T47D (cell line): ENCODE data around the gene NVL.

ENCODE experiments used
- DNase-seq, 2 experiments: peaks; one replicate each; pipeline versions ENCODE4 v3.0.0 to v3.0.0-alpha.2; 2011 to 2012; ENCODE audit warnings: low read depth in 1 of 2, low spot score in 1 of 2
- JUND ChIP-seq: IDR thresholded peaks from 2 replicates; pipeline ENCODE4 v1.6.1; 2012; ENCODE audit warnings: low read depth
- in situ Hi-C: cut with HindIII; loops from 2 replicates; pipeline ENCODE4 v1.10.0; 2016; ENCODE audit warnings: low sequenced_read_pairs, low pct_unique_long_range_greater_than_20kb

NVL gene

DNA sequence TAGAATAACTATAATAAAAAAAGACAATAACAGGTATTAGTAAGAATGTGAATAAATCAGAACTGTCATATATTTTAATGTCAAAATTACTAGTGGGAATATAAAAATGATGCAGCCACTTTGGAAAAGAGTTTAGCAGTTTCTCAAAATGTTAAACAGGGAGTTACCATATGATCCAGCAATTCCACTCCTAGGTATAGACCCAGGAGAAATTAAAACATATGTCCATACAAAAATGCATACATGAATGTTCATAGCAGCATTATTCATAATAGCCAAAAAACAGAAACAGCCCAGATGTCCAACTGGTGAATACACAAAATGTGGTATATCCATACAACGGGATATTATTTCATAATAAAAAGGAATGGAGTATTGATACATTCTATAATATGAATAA is 71.6 kb downstream of the NVL start:
- no peak for TF ChIP-seq JUND
- no peak for DNase-seq
- in situ Hi-C loops: no loop called here

DNA sequence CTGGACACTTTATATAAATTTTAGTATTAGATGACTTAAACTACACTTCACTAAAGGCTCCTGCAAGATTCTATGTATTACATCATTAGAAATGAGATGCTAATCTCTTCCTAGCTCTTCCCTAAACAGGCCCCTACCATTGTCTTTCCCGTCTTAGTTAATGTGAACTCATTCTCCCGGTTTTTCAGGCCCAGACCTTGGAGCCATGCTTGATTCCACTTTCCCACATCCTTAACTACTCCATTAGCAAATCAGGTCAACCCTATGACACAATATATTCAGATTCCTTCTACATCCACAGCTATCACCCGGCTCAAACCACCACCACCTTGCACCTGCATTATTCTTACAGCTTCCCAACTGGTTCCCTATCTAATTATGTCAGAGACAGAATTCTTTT is 73.3 kb downstream of the NVL start:
- TF ChIP-seq JUND: no peak
- in situ Hi-C loops: no loop called here
- DNase-seq: peak in 1 of 2 experiments; percentile 58

DNA sequence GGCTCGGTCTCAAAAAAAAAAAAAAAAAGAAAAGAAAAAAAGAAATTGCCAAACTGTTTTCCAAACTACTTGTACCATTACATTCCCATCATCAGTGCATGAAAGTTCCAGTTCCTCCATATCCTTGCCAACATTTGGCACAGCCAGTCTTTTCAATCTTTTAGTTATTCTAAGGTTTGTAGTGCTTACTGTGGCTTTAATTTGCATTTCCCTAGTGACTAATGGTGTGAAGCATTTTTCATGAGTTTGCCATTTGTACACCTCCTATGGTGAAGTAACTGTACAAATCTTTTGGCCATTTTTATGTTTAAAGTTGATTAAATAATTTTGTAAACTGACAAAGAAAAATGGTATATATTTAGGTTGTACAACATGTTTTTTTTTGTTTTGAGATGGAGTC is 76.3 kb downstream of the NVL start:
- in situ Hi-C loops: no loop called here
- no peak for DNase-seq
- TF ChIP-seq JUND: no peak

DNA sequence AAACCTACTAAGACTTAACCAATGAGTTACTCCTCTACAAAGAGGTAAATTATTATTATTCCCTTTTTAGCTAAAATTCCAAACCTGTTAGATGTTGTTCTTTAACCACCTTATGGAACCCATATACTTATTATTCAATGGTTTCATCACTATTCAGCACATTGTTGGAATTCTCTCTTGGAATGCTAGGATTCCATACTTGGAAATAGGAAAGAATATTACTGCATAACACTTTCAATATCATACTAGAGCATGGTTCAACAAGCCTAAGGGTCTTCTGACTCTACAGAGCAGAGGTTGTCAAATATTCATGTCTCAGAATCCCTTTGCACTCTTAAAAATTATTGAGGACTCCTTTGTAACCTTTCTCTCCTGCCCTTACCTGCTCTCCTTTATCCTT is 77.5 kb downstream of the NVL start:
- no peak for TF ChIP-seq JUND
- DNase-seq: no peak
- in situ Hi-C loops: no loop called here

DNA sequence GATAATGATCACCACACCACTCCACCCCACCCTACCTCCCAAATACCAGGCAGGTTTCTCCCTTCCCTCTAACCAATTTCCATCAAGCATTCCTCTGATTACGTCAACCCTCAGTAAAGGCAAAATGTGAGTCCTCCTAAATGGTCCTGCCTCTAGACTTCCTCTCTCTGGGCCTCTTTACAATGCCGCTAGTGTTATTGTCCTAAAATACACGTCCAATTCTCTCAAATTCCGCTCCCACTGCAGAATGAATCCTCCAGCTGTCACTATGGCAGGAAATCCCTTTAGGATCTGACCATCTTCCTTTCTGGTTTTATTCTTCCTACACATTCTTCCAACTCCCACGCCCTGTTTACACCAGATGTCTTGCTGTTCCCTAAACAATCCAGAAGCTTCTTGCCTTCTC is 78.2 kb downstream of the NVL start:
- in situ Hi-C loops: no loop called here
- TF ChIP-seq JUND: no peak
- DNase-seq: no peak

DNA sequence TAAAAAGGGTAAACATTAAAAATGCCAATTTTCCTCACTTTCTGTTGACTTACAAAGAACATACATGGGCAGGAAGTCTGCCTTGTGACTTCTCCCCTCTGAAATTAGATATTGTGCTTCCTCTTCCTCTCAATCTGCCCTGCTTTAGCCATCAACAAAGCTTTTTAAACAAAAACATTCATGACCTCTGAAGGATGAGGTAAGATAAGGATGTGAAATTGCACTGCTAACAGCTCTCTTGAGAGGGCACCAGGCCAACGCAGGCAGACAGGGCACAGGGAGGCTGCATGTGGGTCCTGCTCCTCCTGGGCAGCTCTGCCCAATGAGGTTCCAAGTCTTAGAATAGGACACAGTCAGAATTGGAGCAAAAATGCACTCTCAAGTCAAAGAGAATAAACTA is 84.8 kb downstream of the NVL start:
- TF ChIP-seq JUND: no peak

DNA sequence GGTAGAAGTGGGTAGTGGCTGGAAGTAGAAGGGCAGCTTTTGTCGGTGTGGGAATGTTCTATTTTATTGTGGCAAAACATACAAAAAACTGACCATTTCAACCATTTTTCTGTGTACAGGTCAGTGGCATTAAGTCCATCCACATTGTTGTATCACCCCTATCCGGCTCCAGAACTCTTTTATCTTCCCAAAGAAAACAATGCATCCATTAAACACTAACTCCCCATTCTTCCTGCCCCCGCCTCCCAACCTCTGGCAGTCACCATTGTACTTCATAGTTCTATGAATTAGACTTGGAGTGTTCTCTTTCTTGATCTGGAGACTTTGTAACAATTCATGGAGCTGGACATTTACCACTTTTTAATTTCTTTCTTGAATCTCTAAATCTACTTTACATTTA is 91.2 kb downstream of the NVL start:
- in situ Hi-C loops: no loop called here
- DNase-seq: no peak
- no peak for TF ChIP-seq JUND

More for the DNA sequence above, 84.8 kb downstream of the NVL start:
- in situ Hi-C loops: no loop called here
- no peak for DNase-seq

DNA sequence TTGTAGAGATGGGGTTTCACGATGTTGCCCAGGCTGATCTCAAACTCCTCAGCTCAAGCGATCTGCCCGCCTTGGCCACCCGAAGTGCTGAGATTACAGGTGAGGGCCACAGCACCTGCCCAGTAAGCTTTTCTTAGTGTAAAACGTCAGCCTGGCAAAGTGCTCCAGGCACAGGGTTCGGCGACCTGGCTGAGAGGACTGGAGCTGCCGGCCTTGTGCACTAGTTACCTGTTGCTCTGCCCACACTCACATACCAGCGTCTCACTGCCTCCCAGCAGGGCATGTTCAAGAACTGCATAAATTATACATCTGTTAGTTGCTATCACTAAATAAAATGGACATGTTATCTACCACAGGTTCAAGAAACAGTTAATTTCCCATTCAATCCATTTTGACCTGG is 91.8 kb downstream of the NVL start:
- in situ Hi-C loops: no loop called here
- TF ChIP-seq JUND: no peak
- DNase-seq: no peak

DNA sequence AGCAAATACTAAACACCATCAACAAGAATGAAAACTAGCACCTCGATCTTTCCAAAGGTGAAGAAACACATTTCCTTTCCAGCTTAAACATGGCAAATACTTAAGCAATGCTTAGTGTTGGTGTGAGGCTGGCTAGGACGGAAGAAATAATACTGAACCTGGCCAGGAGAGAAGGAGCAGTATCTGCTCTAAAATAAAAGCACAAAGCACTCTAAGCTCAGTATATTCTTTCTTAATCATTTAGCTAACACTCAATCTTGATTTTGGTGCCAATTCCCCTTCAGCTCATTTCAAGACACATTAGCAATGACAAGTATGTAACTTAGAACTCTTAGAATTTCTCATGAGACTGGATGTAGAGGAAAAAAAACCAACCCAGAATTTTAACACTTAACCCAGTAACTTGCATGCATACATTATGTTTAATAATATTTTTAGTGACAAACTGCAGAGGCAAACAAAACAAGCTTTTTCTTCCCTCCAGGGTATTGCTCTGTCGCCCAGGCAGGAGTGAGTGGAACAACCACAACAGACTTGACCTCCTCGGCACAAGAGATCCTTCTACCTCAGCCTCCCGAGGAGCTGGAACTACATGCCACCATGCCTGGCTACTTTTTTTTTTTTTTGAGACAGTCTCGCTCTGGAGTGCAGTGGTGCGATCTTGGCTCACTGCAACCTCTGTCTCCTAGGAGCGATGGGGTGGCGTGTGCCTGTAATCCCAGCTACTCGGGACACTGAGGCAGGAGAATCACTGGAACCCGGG is 92.7 kb downstream of the NVL start:
- DNase-seq: no peak
- in situ Hi-C loops: no loop called here
- TF ChIP-seq JUND: no peak

DNA sequence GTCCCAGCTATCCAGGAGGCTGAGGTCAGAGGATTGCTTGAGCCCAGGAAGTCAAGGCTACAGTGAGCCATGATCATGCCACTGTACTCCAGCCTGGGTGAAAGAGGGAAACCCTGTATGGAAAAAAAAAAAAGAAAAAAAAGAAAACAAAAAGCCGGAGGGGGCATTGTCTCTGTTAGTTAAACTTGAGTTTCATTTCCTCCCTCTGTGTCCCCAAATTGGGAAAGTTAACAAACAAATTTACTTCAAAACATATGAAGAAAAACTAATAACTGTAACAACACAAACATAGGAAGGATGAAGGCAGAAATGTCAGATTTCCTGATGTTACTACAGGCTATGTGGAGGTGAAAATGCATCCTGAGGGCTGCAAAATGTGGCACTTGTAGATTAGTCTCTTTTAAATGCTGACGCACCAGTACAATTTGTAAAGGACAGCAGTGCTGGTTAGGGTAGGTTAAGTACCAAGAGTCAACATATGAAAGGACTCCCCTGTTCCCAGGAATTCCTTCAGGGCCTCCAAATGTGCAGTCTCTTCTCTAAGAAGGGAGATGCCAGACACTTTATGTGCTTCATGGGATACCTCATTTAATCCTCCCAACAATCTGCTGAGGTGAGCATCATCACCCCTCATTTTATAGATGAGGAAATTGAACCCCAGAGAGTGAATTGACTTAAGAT is 94.0 kb downstream of the NVL start:
- TF ChIP-seq JUND: no peak
- in situ Hi-C loops: no loop called here
- no peak for DNase-seq

DNA sequence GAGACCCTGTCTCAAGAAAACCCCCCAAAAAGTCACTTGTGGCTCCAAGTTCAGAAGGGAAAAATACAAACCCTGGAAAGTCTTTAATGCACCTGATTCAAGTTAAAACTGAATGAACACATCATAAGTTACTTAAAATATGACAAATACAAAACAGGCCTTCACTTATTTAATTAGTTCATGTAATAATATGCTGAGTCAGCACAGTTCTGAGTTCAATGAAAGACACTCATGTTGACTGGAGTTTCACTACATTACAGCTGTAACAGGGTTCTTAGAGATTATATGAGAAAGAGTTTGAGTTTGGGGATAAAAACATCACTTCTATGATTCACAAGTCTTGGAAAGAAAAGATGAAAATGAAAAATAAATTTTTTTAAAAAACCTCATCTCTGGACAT is 96.0 kb downstream of the NVL start:
- in situ Hi-C loops: no loop called here
- no peak for DNase-seq
- TF ChIP-seq JUND: no peak

DNA sequence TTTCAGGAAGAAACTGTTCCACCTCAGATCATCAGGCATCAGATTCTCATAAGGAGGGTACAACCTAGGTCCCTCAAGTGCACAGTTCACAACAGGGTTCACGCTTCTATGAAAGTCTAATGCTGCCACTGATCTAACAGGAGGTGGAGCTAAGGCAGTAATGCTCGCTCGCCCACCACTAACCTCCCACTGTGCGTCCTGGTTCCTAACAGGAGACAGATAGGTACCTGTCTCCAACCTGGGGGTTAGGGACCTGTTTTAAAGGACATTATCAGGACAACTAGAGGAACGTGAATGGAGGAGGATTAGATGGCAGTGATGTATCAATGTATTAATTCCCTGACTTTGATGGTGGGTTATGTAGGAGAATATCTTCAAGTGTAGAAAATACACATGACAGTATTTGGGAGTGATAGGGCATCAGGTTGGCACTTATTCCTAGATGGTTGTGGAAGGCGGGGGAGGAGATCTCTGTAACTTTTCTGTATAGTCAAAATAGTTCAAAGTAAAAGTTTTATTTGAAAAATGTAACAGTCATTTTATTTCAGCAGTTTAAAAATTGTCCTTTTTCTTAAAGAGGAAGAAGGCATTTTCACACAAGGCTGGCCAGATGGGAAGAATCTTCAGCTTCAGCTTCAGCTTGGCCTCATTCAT is 103.0 kb downstream of the NVL start:
- DNase-seq: no peak
- no peak for TF ChIP-seq JUND
- in situ Hi-C loops: no loop called here

DNA sequence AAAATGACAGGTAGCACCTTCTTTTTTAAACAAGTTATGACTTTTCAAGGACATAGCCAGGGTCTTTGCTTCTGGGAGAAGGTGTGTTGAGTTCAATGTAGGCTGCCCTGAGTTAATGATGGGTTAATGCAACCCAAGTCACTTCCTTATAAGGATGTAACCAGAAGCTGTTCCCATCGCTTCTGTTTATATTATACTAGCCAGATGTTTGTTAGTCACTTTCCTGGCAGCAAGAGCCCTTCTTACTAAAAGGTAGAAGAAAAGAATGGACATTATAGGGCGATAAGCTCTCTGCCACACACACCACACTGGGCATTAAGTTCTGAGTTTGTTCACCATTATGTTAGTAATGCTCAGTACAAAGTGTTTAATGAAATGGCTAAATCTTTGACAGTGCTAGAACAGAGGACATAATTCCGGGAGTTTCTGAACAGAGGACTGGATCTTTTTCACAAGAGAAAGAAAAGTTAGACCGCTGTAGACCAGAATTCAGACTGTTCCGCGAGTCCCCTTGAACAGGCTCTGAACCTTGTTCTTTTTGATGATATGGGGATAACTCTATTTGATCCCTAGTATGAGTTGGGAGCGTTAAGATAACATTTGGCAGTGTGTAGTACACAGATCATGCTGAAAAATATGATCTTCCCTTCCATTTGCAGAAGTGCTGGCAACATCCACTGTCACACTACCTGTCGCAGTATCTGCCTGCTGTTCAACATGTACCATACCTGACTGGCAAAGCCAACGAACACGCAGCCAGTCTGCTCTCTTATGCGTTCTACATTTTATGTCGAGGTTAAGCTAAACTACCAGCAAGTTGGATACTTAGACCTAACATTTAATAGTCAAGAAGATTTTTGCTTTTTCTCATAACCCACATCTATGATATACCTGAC is 105.9 kb downstream of the NVL start:
- TF ChIP-seq JUND: no peak
- in situ Hi-C loops: no loop called here
- peak in 1 of 2 experiments; percentile 36 for DNase-seq
